PC-9 (cell line): Measurements from ENCODE around the gene VPS11. TPM values are rescaled to one million over a fixed set of nuclear protein-coding genes. Genes with fewer than 3 reads are reported as not detected.

Experiments used
- BruUV-seq: library from RNA; stranded (reverse); fragments of 400-500 nt; replicated peaks from 2 replicates; lab custom pipeline; 2021; lab: Mats Ljungman, UMichigan
- CTCF ChIA-PET: fragments of 300-600 bp; sonication (Branson Sonifier 250); formaldehyde crosslinking; loops from one replicate; lab custom pipeline; 2022; ENCODE audit warnings: antibody characterized with exemption; lab: Charles Lee
- POLR2A ChIA-PET: fragments of 300-600 bp; sonication (Branson Sonifier 250); formaldehyde crosslinking; loops from one replicate; lab custom pipeline; 2022; ENCODE audit warnings: antibody characterized with exemption; ENCODE audit not compliant: unreplicated experiment; lab: Charles Lee
- DNase-seq, 2 experiments: peaks; one replicate each; pipeline versions ENCODE4 v3.0.0 to v3.0.0-alpha.2; 2015 to 2022; ENCODE audit warnings: mixed read lengths in 1 of 2
- H2AFZ ChIP-seq: fragments of 200-600 bp; sonication (generic); 2 replicates; pipeline ENCODE4 v1.8.1; 2017; ENCODE audit warnings: antibody characterized with exemption
- H3F3A ChIP-seq: fragments of 200-600 bp; sonication (generic); 2 replicates; pipeline ENCODE4 v1.8.1; 2017; ENCODE audit warnings: antibody characterized with exemption, mild to moderate bottlenecking, low read depth; ENCODE audit not compliant: insufficient read depth
- H3K27ac ChIP-seq: fragments of 200-600 bp; sonication (generic); 2 replicates; pipeline ENCODE4 v1.6.1; 2016; ENCODE audit warnings: mixed run types
- H3K27me3 ChIP-seq: fragments of 200-600 bp; sonication (generic); 2 replicates; pipeline ENCODE4 v1.6.1; 2016; ENCODE audit warnings: low read depth, mixed run types; ENCODE audit not compliant: insufficient read depth
- H3K36me3 ChIP-seq: fragments of 200-600 bp; sonication (generic); 2 replicates; pipeline ENCODE4 v1.6.1; 2016; ENCODE audit warnings: low read depth, mixed run types
- H3K4me1 ChIP-seq: fragments of 200-600 bp; sonication (generic); replicated peaks from 2 replicates; pipeline ENCODE4 v1.6.1; 2016; ENCODE audit warnings: mixed run types; ENCODE audit not compliant: insufficient read depth
- H3K4me2 ChIP-seq: fragments of 200-600 bp; sonication (generic); 2 replicates; pipeline ENCODE4 v1.6.1; 2017; ENCODE audit warnings: mixed run types
- H3K4me3 ChIP-seq: fragments of 200-600 bp; sonication (generic); 2 replicates; pipeline ENCODE4 v1.6.1; 2016; ENCODE audit warnings: mixed run types
- H3K79me2 ChIP-seq: fragments of 200-600 bp; sonication (generic); 2 replicates; pipeline ENCODE4 v1.6.1; 2017; ENCODE audit warnings: low read depth, mixed run types
- H3K9me2 ChIP-seq: fragments of 200-600 bp; sonication (generic); 2 replicates; pipeline ENCODE4 v1.8.1; 2017; ENCODE audit warnings: mild to moderate bottlenecking; ENCODE audit not compliant: insufficient read depth
- H3K9me3 ChIP-seq: fragments of 200-600 bp; sonication (generic); 2 replicates; pipeline ENCODE4 v1.8.1; 2016; ENCODE audit warnings: low read depth; ENCODE audit not compliant: insufficient read depth
- H4K20me1 ChIP-seq: fragments of 200-600 bp; sonication (generic); 2 replicates; pipeline ENCODE4 v1.8.1; 2017; ENCODE audit not compliant: insufficient read depth
- CTCF ChIP-seq: fragments of 200-600 bp; sonication (generic); conservative IDR thresholded peaks from 2 replicates; pipeline ENCODE4 v1.6.1; 2017; ENCODE audit warnings: mixed run types, antibody characterized with exemption, mild to moderate bottlenecking, moderate library complexity
- EZH2 ChIP-seq: fragments of 200-600 bp; sonication (generic); IDR thresholded peaks from 2 replicates; pipeline ENCODE4 v1.8.0; 2017; ENCODE audit warnings: antibody characterized with exemption, low read depth
- intact Hi-C: fragments of 100-400 bp; cut with micrococcal nuclease; formaldehyde crosslinking; loops from one replicate; pipeline ENCODE4 v1.10.0; 2022; ENCODE audit not compliant: unreplicated experiment
- total RNA-seq: library from RNA; stranded (reverse); gene quantifications from 2 replicates; pipeline ENCODE4 v1.2.3, GENCODE V29; 2021

The VPS11 gene
- total RNA-seq, 1 experiment from 2014 or later, result 21.1 TPM

GRCh38 chr11:119113716-119114115 is 46.1 kb downstream of the VPS11 start:
- no peaks in the 10 kb centered on the region for H3K27me3 ChIP-seq
- intact Hi-C loops, result no loop called here
- no peak overlapping the region for H2AFZ ChIP-seq
- no peaks in the 10 kb centered on the region for H4K20me1 ChIP-seq
- H3K27ac ChIP-seq, result no peak overlapping the region
- no peak for TF ChIP-seq EZH2
- no peak for TF ChIP-seq CTCF
- no peak overlapping the region for H3K4me3 ChIP-seq
- ChIA-PET POLR2A (no interaction called here), CTCF (no interaction called here)
- no peaks in the 10 kb centered on the region for H3K9me3 ChIP-seq
- peaks cover 8% of the 10 kb centered on the region for H3K4me1 ChIP-seq
- peaks cover 15% of the 10 kb centered on the region for H3K79me2 ChIP-seq
- H3F3A ChIP-seq, result peaks cover 8% of the 10 kb centered on the region
- H3K36me3 ChIP-seq, result peaks cover 9% of the 10 kb centered on the region; the same call in 1 of the 2 replicates
- no peak overlapping the region for H3K4me2 ChIP-seq
- H3K9me2 ChIP-seq, result no peaks in the 10 kb centered on the region
- BruUV-seq, result no TSS peak
- DNase-seq, result no peak

DNA sequence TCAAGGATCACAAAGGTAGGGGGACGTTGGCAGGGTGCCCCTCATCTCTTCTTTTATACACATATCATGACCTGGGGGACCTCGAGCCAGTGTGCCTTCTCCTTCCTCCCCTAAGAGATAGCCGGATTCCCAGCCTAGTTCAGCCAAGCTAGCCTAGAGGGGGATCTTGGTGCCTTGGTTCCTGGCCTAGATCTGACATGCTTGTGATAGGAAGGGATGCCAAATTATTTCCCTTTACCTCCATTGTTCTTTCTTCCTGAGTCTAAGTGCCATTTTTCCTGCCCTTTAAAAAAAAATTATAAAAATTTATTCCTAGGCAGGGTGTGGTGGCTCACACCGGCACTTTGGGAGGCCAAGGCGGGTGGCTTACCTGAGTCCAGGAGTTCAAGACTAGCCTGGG is 46.7 kb downstream of the VPS11 start:
- ChIA-PET CTCF (no interaction called here), POLR2A (no interaction called here)
- Histone ChIP-seq H3K27me3 (no peaks in the 10 kb centered on the region), H3K4me2 (no peak overlapping the region), H3K4me3 (no peak overlapping the region), H3K9me2 (no peaks in the 10 kb centered on the region), H2AFZ (no peak overlapping the region), H3F3A (peaks cover 13% of the 10 kb centered on the region; the same call in 1 of the 2 replicates), H3K9me3 (no peaks in the 10 kb centered on the region), H4K20me1 (no peaks in the 10 kb centered on the region), H3K27ac (no peak overlapping the region), H3K36me3 (peaks cover 9% of the 10 kb centered on the region; the same call in 1 of the 2 replicates), H3K4me1 (peaks cover 2% of the 10 kb centered on the region), H3K79me2 (peaks cover 8% of the 10 kb centered on the region)
- TF ChIP-seq CTCF (no peak), EZH2 (no peak)
- DNase-seq, result no peak
- intact Hi-C loops, result no loop called here
- no TSS peak for BruUV-seq

- no peaks in the 10 kb centered on the region for H4K20me1 ChIP-seq
- H3K4me2 ChIP-seq, result no peak overlapping the region
- no peak overlapping the region for H2AFZ ChIP-seq
- no TSS peak for BruUV-seq
- H3K4me1 ChIP-seq, result peaks cover 9% of the 10 kb centered on the region
- intact Hi-C loops, result no loop called here
- peaks cover 9% of the 10 kb centered on the region; the same call in 1 of the 2 replicates for H3K36me3 ChIP-seq
- no peaks in the 10 kb centered on the region for H3K9me3 ChIP-seq
- no peaks in the 10 kb centered on the region for H3K27me3 ChIP-seq
- H3K4me3 ChIP-seq, result no peak overlapping the region
- H3K27ac ChIP-seq, result no peak overlapping the region
- POLR2A ChIA-PET, result no interaction called here
- TF ChIP-seq CTCF (no peak), EZH2 (no peak)
- no peaks in the 10 kb centered on the region for H3K79me2 ChIP-seq
- CTCF ChIA-PET, result no interaction called here
- DNase-seq, result no peak
- peaks cover 14% of the 10 kb centered on the region; the same call in 1 of the 2 replicates for H3F3A ChIP-seq
- H3K9me2 ChIP-seq, result no peaks in the 10 kb centered on the region
Measured at GRCh38 chr11:119115484-119116234, 48.0 kb downstream of the VPS11 start.
